IPS DF 19.7 (cell line): Measurements from ENCODE around the gene DNAJB14.
A peak's percentile ranks its signal among the peaks of the same experiment; 100 is the strongest.

ENCODE experiments used
- DNase-seq: peaks from one replicate; pipeline ENCODE4 v3.0.0-alpha.2; 2013; ENCODE audit warnings: low read depth, low spot score

The DNAJB14 gene

GRCh38 chr4:99945718-99946355 is 581 bp downstream of the DNAJB14 start:
- no peak for DNase-seq

GRCh38 chr4:99943904-99944437 is 2.4 kb downstream of the DNAJB14 start:
- DNase-seq, result no peak

DNA sequence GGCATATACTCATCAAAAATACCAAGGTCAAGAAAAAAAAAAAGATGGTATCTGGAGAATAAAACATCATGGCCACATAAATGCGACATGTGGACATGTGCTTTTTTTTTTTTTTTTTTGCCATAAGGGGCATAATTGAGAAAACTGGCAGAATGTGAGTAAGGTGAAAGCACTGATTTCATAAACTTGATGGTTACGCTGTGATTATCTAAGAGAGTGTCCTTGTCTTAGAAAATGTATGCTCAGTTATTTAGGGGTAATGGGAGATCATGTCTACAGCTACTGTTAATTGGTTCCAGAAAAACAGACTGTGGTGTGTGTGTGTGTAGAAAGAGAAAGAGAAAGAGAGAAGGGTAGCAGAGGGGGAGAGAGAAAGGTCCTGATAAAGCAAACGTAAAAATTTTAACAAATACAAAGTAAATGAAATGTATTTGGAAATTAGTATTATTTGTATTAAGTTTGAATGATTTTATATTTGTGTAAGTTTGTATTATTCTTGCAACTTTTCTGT is 8.1 kb downstream of the DNAJB14 start:
- no peak for DNase-seq

DNA sequence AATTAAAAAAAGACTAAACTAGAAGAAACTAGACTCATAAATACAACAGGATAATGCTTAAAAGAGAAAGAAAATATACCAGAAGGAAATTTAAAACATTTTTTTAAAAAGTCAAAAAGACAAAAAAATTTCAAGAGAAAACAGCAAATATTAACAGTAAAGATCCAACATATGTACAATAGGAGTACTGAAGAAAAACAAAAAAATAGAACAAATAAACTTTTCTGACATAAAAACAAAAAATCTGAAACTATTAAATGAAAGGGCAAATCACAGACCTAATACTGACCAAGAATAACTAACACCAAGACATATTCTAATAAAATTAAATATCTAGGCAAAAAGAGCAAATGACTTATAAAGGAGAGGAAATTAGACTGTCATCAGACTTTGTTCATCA is 11.5 kb downstream of the DNAJB14 start:
- DNase-seq, result no peak

GRCh38 chr4:99927566-99927965 is 18.9 kb downstream of the DNAJB14 start:
- DNase-seq, result no peak

- DNase-seq, result no peak
Observed at GRCh38 chr4:99921174-99921573, 25.2 kb downstream of the DNAJB14 start.

DNA sequence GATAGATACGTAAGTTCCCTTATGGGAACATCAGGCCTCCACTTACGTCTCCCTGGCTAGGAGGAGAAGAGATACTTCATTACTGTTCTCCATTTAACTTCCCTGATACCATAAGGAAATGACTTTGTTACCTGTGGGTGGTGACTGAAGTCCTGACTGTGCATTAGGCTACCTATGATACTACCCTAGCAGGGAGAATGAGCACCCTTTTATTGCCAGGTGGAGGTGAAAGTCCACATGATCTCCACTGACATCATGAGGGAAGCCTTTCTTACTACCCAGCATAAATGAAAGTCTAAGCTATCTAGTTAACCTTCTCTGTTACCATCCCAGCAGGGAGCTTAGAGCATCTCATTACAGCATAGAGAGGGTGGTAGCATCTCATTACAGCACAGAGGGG is 27.8 kb downstream of the DNAJB14 start:
- DNase-seq, result no peak

DNA sequence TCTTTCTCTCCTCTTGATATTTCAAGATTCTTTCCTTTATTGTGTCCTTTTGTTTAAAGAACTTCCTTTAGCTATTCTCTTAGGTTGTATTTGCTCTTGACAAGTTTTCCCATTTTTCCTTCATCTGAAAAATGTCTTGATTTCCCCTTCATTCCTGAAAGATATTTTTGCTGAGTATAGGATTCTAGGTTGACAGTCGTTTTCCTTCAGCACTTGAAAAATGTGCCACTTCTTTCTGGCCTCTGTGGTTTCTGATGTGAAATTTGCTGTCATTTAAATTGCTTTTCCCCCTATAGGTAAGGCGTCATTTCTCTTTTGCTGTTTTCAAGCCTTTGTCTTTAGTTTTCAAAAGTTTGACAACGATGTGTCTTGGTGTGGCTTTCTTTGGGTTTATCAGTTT is 28.8 kb downstream of the DNAJB14 start:
- DNase-seq, result no peak

DNA sequence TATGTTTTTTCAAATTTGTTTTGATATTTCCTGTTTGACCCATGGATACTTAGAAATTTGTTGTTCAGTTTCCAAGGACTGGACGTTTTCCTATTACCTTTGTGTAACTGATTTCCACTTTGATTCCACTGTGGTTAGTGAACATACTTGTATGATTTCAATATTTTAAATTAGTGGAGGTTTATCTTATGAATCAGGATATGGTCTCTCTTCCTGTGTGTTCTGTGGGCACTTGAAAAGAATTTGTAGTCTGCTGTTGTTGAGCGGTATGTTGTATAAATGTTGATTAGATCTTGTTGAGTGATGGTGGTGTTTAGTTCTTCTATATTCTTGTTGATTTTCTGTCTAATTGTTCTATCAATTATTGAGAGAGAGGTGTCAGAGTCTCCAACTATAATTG is 31.0 kb downstream of the DNAJB14 start:
- DNase-seq, result no peak

GRCh38 chr4:99894998-99895397 is 51.4 kb downstream of the DNAJB14 start:
- no peak for DNase-seq

GRCh38 chr4:99894161-99894997 is 52.0 kb downstream of the DNAJB14 start, which contains the start of gene LAMTOR3:
TSS of gene LAMTOR3 (minus strand) at chr4:99894427. CDS start at chr4:99893963, 464 bp downstream.
- DNase-seq, result peak; percentile 73

- DNase-seq, result no peak
Observed at GRCh38 chr4:99893839-99894160, 52.6 kb downstream of the DNAJB14 start.

GRCh38 chr4:99893029-99893428 is 53.4 kb downstream of the DNAJB14 start:
- no peak for DNase-seq

DNA sequence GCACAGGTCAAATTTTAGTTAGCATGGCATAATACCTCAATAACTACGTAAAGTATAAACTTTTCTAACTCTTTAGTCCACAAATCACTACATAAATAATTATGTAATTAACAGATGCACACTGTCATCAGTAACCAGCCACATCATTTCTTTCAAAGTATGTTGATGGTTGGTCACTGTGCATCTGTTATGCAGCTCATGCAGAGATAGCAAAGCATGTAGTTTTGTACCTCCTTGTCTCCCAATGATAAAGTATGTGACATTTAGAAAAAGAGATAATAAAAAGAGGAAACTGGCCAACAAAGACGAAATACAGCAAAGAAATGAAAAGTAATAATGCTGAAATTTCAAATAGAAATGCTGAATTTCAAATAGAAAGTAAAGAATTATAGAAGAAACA is 55.1 kb downstream of the DNAJB14 start:
- no peak for DNase-seq

- no peak for DNase-seq
Observed at GRCh38 chr4:99887837-99888236, 58.6 kb downstream of the DNAJB14 start.

DNA sequence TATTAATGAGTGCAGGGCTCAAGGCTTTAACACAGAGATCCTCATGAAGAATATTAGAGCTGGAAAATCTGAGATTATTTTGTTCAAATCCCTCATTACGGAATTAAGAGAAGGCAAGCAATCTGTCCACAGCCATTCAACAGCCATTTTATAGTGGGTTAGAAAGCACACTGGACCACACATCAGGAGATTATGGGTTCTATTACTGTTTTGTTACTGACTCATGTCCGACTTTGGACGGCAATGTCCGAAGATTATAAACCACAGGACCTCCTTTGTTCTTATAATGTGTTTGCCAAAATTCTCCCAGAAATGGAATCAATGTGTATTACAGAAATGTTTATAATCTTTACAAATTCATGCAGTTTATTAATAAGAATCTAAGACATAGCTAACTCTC is 60.3 kb downstream of the DNAJB14 start:
- no peak for DNase-seq

- DNase-seq, result no peak
Observed at GRCh38 chr4:99885687-99886086, 60.7 kb downstream of the DNAJB14 start.

GRCh38 chr4:99885063-99885664 is 61.3 kb downstream of the DNAJB14 start:
- no peak for DNase-seq

DNA sequence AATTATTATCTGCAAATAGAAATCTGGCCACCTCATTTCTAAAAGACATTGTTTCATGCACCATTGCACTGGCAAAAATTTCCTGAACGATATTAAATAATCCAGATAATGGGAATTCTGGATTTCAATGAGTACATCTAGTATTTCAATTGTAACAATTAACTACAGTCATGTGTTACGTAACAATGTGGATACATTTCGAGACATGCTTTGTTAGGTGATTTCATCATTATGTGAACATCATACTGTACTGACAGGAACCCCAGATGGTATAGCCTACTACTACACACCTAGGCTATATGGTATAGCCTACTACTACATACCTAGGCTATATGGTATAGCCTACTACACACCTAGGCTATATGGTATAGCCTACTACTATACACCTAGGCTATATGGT is 67.0 kb downstream of the DNAJB14 start:
- DNase-seq, result no peak

DNA sequence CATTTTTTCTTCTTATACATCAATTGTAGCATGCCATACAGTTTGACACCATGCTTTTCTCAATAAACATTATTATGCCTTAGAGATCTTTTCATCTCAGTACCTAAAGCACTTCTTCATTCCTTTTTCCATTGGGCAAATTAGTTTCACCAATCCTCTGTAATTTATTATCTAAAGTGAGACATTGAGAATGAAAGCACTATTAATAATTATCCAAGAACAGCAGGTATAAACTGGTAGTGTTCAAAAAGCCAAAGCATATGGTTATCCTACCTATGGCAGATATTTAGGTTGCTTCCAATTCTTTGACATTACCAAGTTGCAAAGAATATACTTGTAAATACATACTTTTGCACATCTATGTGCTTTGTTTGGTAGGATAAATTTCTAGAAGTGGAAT is 67.8 kb downstream of the DNAJB14 start:
- no peak for DNase-seq

- no peak for DNase-seq
Observed at GRCh38 chr4:99876946-99877345, 69.5 kb downstream of the DNAJB14 start.

GRCh38 chr4:99875071-99875470 is 71.3 kb downstream of the DNAJB14 start:
- no peak for DNase-seq
